Vagina (tissue), 2 donors: ENCODE measurements around the gene CHST12. TPM values are rescaled to one million over a fixed set of nuclear protein-coding genes. Genes with fewer than 3 reads are reported as not detected.
"Not testable (repeated sequence)": the region's sequence is repeated elsewhere in the genome, so short reads cannot be mapped to it uniquely, and the experiment has no call there.

Experiments used
- DNase-seq, 2 donors: peaks; one replicate each; pipeline ENCODE4 v3.0.0-alpha.2; 2017; ENCODE audit errors: extremely low spot score in 2 of 2
- H3K27ac ChIP-seq: fragments of 200-600 bp; sonication (generic); one replicate; pipeline ENCODE4 v1.5.1; 2019
- H3K27me3 ChIP-seq: fragments of 200-600 bp; sonication (generic); one replicate; pipeline ENCODE4 v1.5.1; 2019
- H3K36me3 ChIP-seq, 2 donors: fragments of 200-600 bp; sonication (generic); one replicate each; pipeline ENCODE4 v1.5.1; 2017 to 2019
- H3K4me1 ChIP-seq: fragments of 200-600 bp; sonication (generic); one replicate; pipeline ENCODE4 v1.5.1; 2019
- H3K4me3 ChIP-seq, 2 donors: fragments of 200-600 bp; sonication (generic); 1 replicate in 1 of 2; 2 replicates in 1 of 2; pipeline ENCODE4 v1.5.1; 2016 to 2019
- H3K9me3 ChIP-seq: fragments of 200-600 bp; sonication (generic); one replicate; pipeline ENCODE4 v1.5.1; 2019
- POLR2A ChIP-seq, 2 donors: fragments of 450-650 bp; IDR thresholded peaks; one replicate each; pipeline ENCODE4 v1.6.1; 2017; ENCODE audit warnings: antibody characterized with exemption in 2 of 2, mild to moderate bottlenecking in 2 of 2, moderate library complexity in 2 of 2
- POLR2AphosphoS5 ChIP-seq, 2 donors: sonication (generic); formaldehyde crosslinking; IDR thresholded peaks; one replicate each; pipeline ENCODE4 v1.9.0; 2017; ENCODE audit warnings: antibody characterized with exemption in 2 of 2, mild to moderate bottlenecking in 2 of 2, low read depth in 1 of 2; ENCODE audit not compliant: insufficient read depth in 1 of 2
- intact Hi-C: fragments of 100-400 bp; cut with DNase I; formaldehyde crosslinking; loops from one replicate; pipeline ENCODE4 v1.15.1; 2023
- total RNA-seq: library from RNA; depleted of rRNA; stranded (reverse); fragments of >200 nt; gene quantifications from one replicate; pipeline ENCODE4 v1.2.3, GENCODE V29; 2016
- TF ChIP-seq, protein P1 (sequence below), 3 experiments: fragments of 450-650 bp in 2 of 3; fragments of 200-600 bp in 1 of 3; sonication (generic) in 1 of 3; IDR thresholded peaks; one replicate each; pipeline ENCODE4 v1.5.1; 2017 to 2019; ENCODE audit warnings: antibody characterized with exemption in 3 of 3, mild to moderate bottlenecking in 2 of 3, moderate library complexity in 2 of 3

The CHST12 gene
- total RNA-seq, 1 donor from 2014 or later: 26.3 TPM

GRCh38 chr7:2388637-2388954, 14.8 kb upstream of the CHST12 start:
- Histone ChIP-seq H3K9me3 (no peaks in the 10 kb centered on the region), H3K4me1 (peaks cover 8% of the 10 kb centered on the region), H3K27ac (no peak overlapping the region), H3K36me3 (no peaks in the 10 kb centered on the region), H3K4me3 (no peak overlapping the region), H3K27me3 (no peaks in the 10 kb centered on the region)
- intact Hi-C loops: no loop called here
- TF ChIP-seq, protein P1, sequence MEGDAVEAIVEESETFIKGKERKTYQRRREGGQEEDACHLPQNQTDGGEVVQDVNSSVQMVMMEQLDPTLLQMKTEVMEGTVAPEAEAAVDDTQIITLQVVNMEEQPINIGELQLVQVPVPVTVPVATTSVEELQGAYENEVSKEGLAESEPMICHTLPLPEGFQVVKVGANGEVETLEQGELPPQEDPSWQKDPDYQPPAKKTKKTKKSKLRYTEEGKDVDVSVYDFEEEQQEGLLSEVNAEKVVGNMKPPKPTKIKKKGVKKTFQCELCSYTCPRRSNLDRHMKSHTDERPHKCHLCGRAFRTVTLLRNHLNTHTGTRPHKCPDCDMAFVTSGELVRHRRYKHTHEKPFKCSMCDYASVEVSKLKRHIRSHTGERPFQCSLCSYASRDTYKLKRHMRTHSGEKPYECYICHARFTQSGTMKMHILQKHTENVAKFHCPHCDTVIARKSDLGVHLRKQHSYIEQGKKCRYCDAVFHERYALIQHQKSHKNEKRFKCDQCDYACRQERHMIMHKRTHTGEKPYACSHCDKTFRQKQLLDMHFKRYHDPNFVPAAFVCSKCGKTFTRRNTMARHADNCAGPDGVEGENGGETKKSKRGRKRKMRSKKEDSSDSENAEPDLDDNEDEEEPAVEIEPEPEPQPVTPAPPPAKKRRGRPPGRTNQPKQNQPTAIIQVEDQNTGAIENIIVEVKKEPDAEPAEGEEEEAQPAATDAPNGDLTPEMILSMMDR (IDR thresholded peaks at IDR 0.05): no peak
- no peak for TF ChIP-seq POLR2A (IDR thresholded peaks at IDR 0.05)
- TF ChIP-seq POLR2AphosphoS5 (IDR thresholded peaks at IDR 0.05; ENCODE audit: insufficient read depth in 1 of 2, low read depth in 1 of 2): no peak
- no peak for DNase-seq

DNA sequence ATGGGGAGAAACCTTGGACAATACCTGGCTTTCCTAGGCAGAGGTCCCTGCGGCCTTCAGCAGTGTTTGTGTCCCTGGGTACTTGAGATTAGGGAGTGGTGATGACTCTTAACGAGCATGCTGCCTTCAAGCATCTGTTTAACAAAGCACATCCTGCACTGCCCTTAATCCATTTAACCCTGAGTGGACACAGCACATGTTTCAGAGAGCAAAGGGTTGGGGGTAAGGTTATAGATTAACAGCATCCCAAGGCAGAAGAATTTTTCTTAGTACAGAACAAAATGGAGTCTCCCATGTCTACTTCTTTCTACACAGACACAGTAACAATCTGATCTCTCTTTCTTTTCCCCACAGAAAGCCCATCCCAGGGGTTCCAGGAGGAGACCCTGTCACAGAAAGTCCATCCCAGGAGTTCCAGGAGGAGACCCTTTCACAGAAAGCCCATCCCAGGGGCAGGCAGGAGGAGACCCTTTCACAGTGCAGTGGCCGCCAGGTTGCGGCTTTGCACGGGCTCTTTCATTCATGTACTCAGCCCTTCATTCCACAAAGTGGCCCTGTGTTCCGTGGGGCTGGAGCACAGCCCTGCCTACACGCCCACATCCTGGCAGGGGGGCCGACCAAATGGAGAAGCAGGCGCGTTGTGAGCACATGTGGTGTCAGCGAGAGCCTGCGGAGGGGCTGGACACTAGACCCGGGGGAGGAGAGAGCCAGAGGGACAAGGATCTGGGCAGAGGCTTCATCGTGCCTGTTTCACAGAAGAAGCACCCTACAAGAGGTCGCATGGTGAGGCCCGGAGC, 13.2 kb upstream of the CHST12 start:
- intact Hi-C loops, DNase-seq: not testable (repeated sequence)

DNA sequence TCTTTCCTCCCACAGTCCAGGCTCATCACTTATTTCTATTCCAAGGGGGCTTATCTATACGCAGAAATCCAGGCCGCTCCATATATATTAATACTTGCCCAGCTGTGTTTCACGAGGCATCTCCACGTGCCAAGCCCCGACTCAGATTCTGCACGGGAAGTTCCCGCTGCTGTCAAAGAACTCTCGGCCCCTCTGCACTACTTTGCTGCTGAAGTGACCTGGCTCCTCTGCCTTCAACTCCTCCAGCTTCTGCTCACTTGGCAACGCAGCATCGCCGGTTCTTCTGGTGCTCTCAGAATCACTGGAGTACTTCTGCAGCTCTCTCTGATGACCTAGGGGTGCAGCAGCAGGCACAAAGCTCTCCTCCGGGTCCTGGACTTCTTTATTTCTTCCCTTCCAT, 9.7 kb upstream of the CHST12 start:
- no peaks in the 10 kb centered on the region for H3K9me3 ChIP-seq
- H3K27me3 ChIP-seq: no peaks in the 10 kb centered on the region
- no peak overlapping the region for H3K27ac ChIP-seq
- H3K36me3 ChIP-seq: no peaks in the 10 kb centered on the region
- intact Hi-C loops: no loop called here
- no peak for TF ChIP-seq POLR2AphosphoS5 (IDR thresholded peaks at IDR 0.05; ENCODE audit: insufficient read depth in 1 of 2, low read depth in 1 of 2)
- no peak for TF ChIP-seq POLR2A (IDR thresholded peaks at IDR 0.05)
- TF ChIP-seq, protein P1 (IDR thresholded peaks at IDR 0.05): no peak
- peaks cover 8% of the 10 kb centered on the region for H3K4me1 ChIP-seq
- DNase-seq: no peak
- H3K4me3 ChIP-seq: no peak overlapping the region

More for the DNA sequence above, 13.2 kb upstream of the CHST12 start:
- not testable (repeated sequence) for H3K27ac ChIP-seq, H3K27me3 ChIP-seq, H3K4me3 ChIP-seq, H3K36me3 ChIP-seq, H3K9me3 ChIP-seq, H3K4me1 ChIP-seq

DNA sequence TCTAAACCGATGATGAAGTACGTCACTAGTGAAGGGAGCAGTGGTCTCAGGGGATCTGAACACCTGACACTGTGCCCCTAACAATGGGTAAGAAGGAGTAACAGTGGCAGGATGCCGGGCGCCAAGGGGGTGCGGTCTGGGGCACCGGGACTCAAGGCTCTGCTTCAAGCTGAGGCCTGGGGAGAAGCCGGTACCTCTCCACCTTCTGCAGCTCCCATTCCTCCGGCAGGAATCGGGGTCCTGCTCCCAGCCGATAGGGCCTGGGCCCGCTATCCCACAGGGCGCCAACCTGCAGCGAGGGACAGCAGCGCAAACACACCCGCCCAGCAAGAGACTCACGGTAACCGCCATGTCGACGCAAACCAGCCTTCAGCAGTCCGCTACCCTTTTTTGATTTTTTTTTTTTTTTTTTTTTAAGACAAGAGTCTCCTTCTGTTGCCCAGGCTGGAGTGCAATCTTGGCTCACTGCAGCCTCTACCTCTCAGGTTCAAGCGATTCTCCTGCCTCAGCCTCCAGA, 8.8 kb upstream of the CHST12 start:
- intact Hi-C loops: no loop called here
- no peak for DNase-seq
- Histone ChIP-seq H3K27me3 (no peaks in the 10 kb centered on the region), H3K4me3 (no peak overlapping the region), H3K36me3 (no peaks in the 10 kb centered on the region), H3K4me1 (peaks cover 11% of the 10 kb centered on the region), H3K27ac (no peak overlapping the region), H3K9me3 (no peaks in the 10 kb centered on the region)
- TF ChIP-seq POLR2A (IDR thresholded peaks at IDR 0.05) (no peak), POLR2AphosphoS5 (IDR thresholded peaks at IDR 0.05; ENCODE audit: insufficient read depth in 1 of 2, low read depth in 1 of 2) (no peak)
- TF ChIP-seq, protein P1 (IDR thresholded peaks at IDR 0.05): no peak

- Histone ChIP-seq H3K9me3 (no peaks in the 10 kb centered on the region), H3K27ac (no peak overlapping the region), H3K36me3 (no peaks in the 10 kb centered on the region), H3K4me1 (peaks cover 18% of the 10 kb centered on the region), H3K4me3 (no peak overlapping the region), H3K27me3 (no peaks in the 10 kb centered on the region)
- DNase-seq: no peak
- intact Hi-C loops: no loop called here
- no peak for TF ChIP-seq POLR2AphosphoS5 (IDR thresholded peaks at IDR 0.05; ENCODE audit: insufficient read depth in 1 of 2, low read depth in 1 of 2)
- TF ChIP-seq, protein P1 (IDR thresholded peaks at IDR 0.05): no peak
- TF ChIP-seq POLR2A (IDR thresholded peaks at IDR 0.05): no peak
These were observed 4.9 kb upstream of the CHST12 start for GRCh38 chr7:2398506-2398905.
